HL-60 (cell line): ENCODE results near the gene FEZ2.
"Not testable (repeated sequence)": the region's sequence is repeated elsewhere in the genome, so short reads cannot be mapped to it uniquely, and the experiment has no call there.

Experiments used
- DNase-seq, 2 experiments: peaks; one replicate each; pipeline ENCODE4 v3.0.0-alpha.2; 2010 to 2020; ENCODE audit warnings: low read depth in 1 of 2, low spot score in 1 of 2
- H3K27ac ChIP-seq: fragments of 250-450 bp; sonication (Bioruptor Pico); replicated peaks from 2 replicates; pipeline ENCODE4 v1.5.1; 2020; ENCODE audit warnings: mild to moderate bottlenecking, moderate library complexity
- H3K27me3 ChIP-seq: fragments of 250-450 bp; sonication (Bioruptor Pico); 2 replicates; pipeline ENCODE4 v1.5.1; 2021; ENCODE audit warnings: mild to moderate bottlenecking, moderate library complexity; ENCODE audit not compliant: insufficient read depth, poor library complexity, severe bottlenecking
- H3K4me3 ChIP-seq: replicated peaks from 2 replicates; pipeline ENCODE4 v1.5.1; 2011; ENCODE audit warnings: mild to moderate bottlenecking, control low read depth, low read length; ENCODE audit not compliant: insufficient read depth
- GABPA ChIP-seq: IDR thresholded peaks from 2 replicates; pipeline ENCODE4 v1.6.1; 2012; ENCODE audit warnings: low read depth
- POLR2AphosphoS5 ChIP-seq: IDR thresholded peaks from 2 replicates; pipeline ENCODE4 v1.6.1; 2012; ENCODE audit warnings: low read depth
- SPI1 ChIP-seq: IDR thresholded peaks from 2 replicates; pipeline ENCODE4 v1.6.1; 2012; ENCODE audit warnings: low read depth, mild to moderate bottlenecking, borderline replicate concordance
- TF ChIP-seq, protein P1 (sequence below): IDR thresholded peaks from one replicate; pipeline ENCODE4 v1.5.1; 2011; ENCODE audit warnings: low read length, control low read depth, inconsistent platforms; ENCODE audit not compliant: insufficient read depth
- TF ChIP-seq, protein P2 (sequence below): IDR thresholded peaks from 2 replicates; pipeline ENCODE4 v1.6.1; 2012; ENCODE audit warnings: low read depth; ENCODE audit not compliant: insufficient replicate concordance

FEZ2 gene

GRCh38 chr2:36607947-36608346, 10.0 kb upstream of the FEZ2 start:
- TF ChIP-seq, protein P1, sequence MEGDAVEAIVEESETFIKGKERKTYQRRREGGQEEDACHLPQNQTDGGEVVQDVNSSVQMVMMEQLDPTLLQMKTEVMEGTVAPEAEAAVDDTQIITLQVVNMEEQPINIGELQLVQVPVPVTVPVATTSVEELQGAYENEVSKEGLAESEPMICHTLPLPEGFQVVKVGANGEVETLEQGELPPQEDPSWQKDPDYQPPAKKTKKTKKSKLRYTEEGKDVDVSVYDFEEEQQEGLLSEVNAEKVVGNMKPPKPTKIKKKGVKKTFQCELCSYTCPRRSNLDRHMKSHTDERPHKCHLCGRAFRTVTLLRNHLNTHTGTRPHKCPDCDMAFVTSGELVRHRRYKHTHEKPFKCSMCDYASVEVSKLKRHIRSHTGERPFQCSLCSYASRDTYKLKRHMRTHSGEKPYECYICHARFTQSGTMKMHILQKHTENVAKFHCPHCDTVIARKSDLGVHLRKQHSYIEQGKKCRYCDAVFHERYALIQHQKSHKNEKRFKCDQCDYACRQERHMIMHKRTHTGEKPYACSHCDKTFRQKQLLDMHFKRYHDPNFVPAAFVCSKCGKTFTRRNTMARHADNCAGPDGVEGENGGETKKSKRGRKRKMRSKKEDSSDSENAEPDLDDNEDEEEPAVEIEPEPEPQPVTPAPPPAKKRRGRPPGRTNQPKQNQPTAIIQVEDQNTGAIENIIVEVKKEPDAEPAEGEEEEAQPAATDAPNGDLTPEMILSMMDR = no peak
- TF ChIP-seq SPI1 = no peak
- TF ChIP-seq, protein P2, sequence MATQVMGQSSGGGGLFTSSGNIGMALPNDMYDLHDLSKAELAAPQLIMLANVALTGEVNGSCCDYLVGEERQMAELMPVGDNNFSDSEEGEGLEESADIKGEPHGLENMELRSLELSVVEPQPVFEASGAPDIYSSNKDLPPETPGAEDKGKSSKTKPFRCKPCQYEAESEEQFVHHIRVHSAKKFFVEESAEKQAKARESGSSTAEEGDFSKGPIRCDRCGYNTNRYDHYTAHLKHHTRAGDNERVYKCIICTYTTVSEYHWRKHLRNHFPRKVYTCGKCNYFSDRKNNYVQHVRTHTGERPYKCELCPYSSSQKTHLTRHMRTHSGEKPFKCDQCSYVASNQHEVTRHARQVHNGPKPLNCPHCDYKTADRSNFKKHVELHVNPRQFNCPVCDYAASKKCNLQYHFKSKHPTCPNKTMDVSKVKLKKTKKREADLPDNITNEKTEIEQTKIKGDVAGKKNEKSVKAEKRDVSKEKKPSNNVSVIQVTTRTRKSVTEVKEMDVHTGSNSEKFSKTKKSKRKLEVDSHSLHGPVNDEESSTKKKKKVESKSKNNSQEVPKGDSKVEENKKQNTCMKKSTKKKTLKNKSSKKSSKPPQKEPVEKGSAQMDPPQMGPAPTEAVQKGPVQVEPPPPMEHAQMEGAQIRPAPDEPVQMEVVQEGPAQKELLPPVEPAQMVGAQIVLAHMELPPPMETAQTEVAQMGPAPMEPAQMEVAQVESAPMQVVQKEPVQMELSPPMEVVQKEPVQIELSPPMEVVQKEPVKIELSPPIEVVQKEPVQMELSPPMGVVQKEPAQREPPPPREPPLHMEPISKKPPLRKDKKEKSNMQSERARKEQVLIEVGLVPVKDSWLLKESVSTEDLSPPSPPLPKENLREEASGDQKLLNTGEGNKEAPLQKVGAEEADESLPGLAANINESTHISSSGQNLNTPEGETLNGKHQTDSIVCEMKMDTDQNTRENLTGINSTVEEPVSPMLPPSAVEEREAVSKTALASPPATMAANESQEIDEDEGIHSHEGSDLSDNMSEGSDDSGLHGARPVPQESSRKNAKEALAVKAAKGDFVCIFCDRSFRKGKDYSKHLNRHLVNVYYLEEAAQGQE = no peak
- TF ChIP-seq GABPA = no peak
- no peak overlapping the region for H3K4me3 ChIP-seq
- DNase-seq = no peak

DNA sequence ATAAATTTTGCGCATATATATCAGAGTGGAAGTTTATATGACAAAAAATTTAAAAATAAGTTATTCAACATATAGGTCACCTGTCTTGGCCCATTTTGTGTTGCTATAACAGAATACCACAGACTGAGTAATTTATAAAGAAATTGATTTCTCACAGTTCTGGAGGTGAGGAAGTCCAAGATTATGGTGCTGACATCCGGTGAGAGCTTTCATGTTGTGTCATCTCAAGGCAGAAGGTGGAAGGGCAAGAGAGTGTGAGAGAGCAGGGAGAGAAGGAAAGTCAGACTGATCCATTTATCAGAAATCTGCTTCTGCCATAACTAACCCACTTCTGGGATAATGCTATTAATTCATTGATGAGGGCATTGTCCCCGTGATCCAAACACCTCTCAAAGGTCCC, 9.0 kb upstream of the FEZ2 start:
- Histone ChIP-seq H3K4me3 (no peak overlapping the region), H3K27ac (no peak overlapping the region), H3K27me3 (peaks cover 2% of the 10 kb centered on the region)
- no peak for DNase-seq
- no peak for TF ChIP-seq SPI1
- TF ChIP-seq, protein P1 = no peak
- TF ChIP-seq, protein P2 = no peak
- no peak for TF ChIP-seq GABPA
- TF ChIP-seq POLR2AphosphoS5 = no peak

More at GRCh38 chr2:36607947-36608346, 10.0 kb upstream of the FEZ2 start:
- no peak overlapping the region for H3K27ac ChIP-seq
- H3K27me3 ChIP-seq = peaks cover 2% of the 10 kb centered on the region

DNA sequence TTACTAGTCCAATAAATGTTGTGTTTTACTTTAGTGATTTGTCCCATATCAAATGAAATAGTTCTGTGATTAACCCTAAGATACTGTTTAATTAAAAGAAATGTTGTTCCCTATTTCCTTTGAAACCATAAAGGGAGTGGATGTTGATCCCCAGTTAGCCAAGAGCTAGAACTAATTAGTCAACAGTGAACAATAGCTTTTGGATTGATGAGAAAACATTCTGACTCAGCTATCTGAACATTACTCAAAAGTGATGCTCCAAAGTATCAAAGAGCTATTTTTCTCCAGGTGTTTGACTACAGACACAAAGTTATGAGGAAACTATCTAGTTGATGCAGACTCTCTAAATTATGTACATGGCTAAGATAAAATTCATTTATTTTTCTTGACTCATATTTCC, 7.3 kb upstream of the FEZ2 start:
- peaks cover 2% of the 10 kb centered on the region for H3K27me3 ChIP-seq
- DNase-seq = no peak
- no peak overlapping the region for H3K27ac ChIP-seq
- H3K4me3 ChIP-seq = no peak overlapping the region
- TF ChIP-seq, protein P2 = no peak
- TF ChIP-seq GABPA (no peak), SPI1 (no peak), POLR2AphosphoS5 (no peak)
- TF ChIP-seq, protein P1 = no peak

- not testable (repeated sequence) for H3K27me3 ChIP-seq, DNase-seq
Observed at GRCh38 chr2:36603629-36604028, 5.7 kb upstream of the FEZ2 start.

More at GRCh38 chr2:36603629-36604028, 5.7 kb upstream of the FEZ2 start:
- H3K27ac ChIP-seq, H3K4me3 ChIP-seq: not testable (repeated sequence)
